ENCODE results near the gene LCN6. TPM values are rescaled to one million over a fixed set of nuclear protein-coding genes. Genes with fewer than 3 reads are reported as not detected.
A peak's percentile ranks its signal among the peaks of the same experiment; 100 is the strongest.
"Not testable (repeated sequence)": the region's sequence is repeated elsewhere in the genome, so short reads cannot be mapped to it uniquely, and the experiment has no call there.

The LCN6 gene
- total and polyA plus RNA-seq, 4 donors, result not detected

GRCh38 chr9:136714096-136714892, 34.0 kb downstream of the LCN6 start:
- Histone ChIP-seq H3K36me3 (ENCODE audit: control insufficient read depth, insufficient read depth, low read length) (peaks cover 57% of the 10 kb centered on the region), H3K4me3 (ENCODE audit: low read depth, low read length) (peak overlapping the region; percentile 62), H3K9me3 (ENCODE audit: control insufficient read depth, insufficient read depth, low read length) (no peaks in the 10 kb centered on the region), H3K27me3 (ENCODE audit: control insufficient read depth, insufficient read depth, low read length) (no peaks in the 10 kb centered on the region), H3K27ac (ENCODE audit: low read depth, low read length) (no peak overlapping the region), H3K4me1 (ENCODE audit: control insufficient read depth, insufficient read depth, low read length) (peaks cover 37% of the 10 kb centered on the region)
- no peak for DNase-seq (ENCODE audit: low read depth in 4 of 6, low spot score in 6 of 6)
- 78% methylated on average over 14 of the region's 17 CpGs for WGBS (ENCODE audit: insufficient coverage)

DNA sequence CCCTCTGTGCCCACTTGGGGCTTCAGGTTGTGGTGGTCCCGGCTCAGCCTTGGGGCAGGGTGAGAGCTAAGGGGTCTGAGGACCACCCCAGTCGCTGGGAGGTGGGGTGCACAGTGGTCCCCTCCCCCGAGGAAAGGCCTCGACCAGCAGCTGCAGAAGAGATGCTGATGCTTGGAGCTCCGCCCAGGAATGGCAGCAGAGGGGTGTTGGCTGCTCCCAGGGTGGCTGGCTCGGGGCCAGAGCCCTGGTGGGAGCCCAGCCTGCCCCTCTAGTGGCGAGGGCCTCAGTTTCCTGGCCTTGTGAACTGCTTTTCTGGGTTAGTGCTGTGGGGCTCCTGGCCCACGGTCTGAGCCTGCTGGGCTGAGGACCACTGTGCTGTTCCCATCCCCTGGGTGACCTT, 34.8 kb downstream of the LCN6 start:
- Histone ChIP-seq H3K27me3 (ENCODE audit: control insufficient read depth, insufficient read depth, low read length) (no peaks in the 10 kb centered on the region), H3K9me3 (ENCODE audit: control insufficient read depth, insufficient read depth, low read length) (no peaks in the 10 kb centered on the region), H3K4me3 (ENCODE audit: low read depth, low read length) (peak overlapping the region; percentile 62), H3K36me3 (ENCODE audit: control insufficient read depth, insufficient read depth, low read length) (peaks cover 50% of the 10 kb centered on the region), H3K4me1 (ENCODE audit: control insufficient read depth, insufficient read depth, low read length) (peaks cover 32% of the 10 kb centered on the region), H3K27ac (ENCODE audit: low read depth, low read length) (peak overlapping the region; percentile 25)
- WGBS (ENCODE audit: insufficient coverage), result 22% methylated on average over 8 of the region's 8 CpGs
- DNase-seq (ENCODE audit: low read depth in 4 of 6, low spot score in 6 of 6), result peak in 2 of 6 donors; percentile 32 to 72

DNA sequence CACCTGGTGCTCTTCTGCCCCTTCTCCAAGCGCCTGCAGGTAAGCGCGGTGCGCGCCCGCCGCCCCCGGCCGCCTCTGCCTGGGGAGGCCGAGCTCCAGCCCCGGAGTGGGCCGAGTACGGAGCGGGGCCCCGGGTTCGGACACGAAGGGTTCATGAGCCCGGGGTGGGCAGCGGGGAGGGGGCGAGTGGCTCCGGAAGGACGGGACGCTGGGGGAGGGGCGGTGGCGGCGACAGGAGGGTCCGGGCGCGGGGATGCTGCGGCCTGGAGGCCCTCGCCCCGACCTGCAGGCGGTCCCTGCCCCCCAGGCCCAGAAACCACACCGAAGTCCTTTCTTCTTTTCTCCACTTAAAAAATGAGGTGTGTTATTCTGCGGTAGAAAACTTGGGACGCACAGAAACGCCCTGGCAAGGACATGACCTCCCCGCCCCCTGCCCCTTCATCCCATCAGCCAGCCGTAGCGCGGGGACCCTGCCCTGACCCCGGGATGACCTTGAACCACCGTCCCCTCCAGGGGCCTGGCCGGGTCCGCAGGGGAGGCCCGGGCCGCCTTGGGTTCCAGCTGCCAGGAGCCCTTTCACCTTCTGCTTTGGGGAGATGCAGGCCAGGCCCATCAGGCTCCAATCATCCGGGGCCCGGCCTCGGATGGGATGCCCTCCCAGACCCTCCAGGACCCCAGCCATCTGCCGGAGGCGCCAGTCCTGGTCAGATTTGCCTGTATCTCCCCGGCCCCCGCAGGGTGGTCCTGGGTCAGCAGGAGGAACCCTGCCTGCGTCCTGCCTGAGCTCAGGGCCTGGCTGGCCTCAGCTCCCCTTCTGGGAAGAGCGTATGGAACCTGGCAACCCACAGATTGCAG, 35.4 kb downstream of the LCN6 start:
- Histone ChIP-seq H3K27ac (ENCODE audit: low read depth, low read length) (peak overlapping the region; percentile 25), H3K36me3 (ENCODE audit: control insufficient read depth, insufficient read depth, low read length) (peaks cover 44% of the 10 kb centered on the region), H3K9me3 (ENCODE audit: control insufficient read depth, insufficient read depth, low read length) (no peaks in the 10 kb centered on the region), H3K4me3 (ENCODE audit: low read depth, low read length) (peak overlapping the region; percentile 62), H3K27me3 (ENCODE audit: control insufficient read depth, insufficient read depth, low read length) (no peaks in the 10 kb centered on the region), H3K4me1 (ENCODE audit: control insufficient read depth, insufficient read depth, low read length) (peaks cover 32% of the 10 kb centered on the region)
- peak in 2 of 6 donors; percentile 13 to 44 for DNase-seq (ENCODE audit: low read depth in 4 of 6, low spot score in 6 of 6)
- 3% methylated on average over 46 of the region's 56 CpGs for WGBS (ENCODE audit: insufficient coverage)

DNA sequence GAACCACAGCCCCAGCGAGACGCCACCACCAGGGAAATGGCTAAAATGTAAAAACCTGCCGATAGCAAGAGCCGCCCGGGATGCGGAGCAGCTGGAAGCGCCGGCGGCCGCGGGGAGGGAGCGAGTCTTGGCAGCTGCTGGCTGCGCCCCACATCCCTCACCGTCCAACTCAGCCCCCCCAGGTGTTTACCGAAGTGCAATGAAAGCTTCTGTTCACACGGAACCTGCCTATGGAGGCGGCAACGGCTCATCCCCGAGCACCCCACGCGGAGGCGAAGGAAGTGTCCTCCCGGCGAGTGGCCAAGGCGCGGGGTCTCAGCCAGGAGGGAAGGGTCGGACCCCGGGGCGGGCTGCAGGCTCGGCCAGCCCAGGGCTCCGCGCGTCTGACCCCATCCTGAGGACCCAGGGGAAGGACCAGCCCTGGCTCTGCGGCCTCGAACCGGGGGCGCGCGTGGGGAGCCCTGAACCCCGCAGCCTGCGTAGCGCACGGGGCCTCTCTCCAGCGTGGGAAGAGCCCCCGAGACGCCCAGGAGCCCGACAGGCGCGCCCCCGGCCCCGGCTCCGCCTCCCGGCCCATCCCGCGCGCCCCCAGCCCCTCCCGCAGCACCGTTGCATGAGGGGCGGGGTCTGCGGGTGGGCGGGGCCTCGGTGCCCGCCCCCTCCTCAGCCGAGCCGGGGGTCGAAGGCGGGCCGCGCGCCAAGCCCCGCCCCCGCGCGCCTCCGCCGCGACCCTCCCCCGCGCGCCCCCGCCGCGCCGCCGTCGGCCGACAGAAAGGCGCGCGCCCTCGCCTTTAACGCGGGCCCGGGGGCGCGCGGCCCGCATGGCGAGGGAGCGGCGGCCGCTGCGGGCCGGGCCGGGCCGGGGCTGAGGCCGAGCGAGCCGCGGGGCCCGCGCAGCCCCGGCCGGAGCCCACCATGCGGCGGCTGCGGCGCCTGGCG, 36.3 kb downstream of the LCN6 start, which contains the start of gene DIPK1B:
Gene DIPK1B (plus strand): TSS at position 822 of the 939 bp plus-strand sequence. CDS start 94 bp downstream, at position 916.
- H3K4me1 ChIP-seq (ENCODE audit: control insufficient read depth, insufficient read depth, low read length), result peaks cover 32% of the 10 kb centered on the region
- peaks cover 35% of the 10 kb centered on the region for H3K36me3 ChIP-seq (ENCODE audit: control insufficient read depth, insufficient read depth, low read length)
- peak within 1 kb of the TSS; percentile 25 for H3K27ac ChIP-seq (ENCODE audit: low read depth, low read length)
- no peaks in the 10 kb centered on the region for H3K27me3 ChIP-seq (ENCODE audit: control insufficient read depth, insufficient read depth, low read length)
- H3K4me3 ChIP-seq (ENCODE audit: low read depth, low read length), result peak within 1 kb of the TSS; percentile 62
- DNase-seq (ENCODE audit: low read depth in 4 of 6, low spot score in 6 of 6), result peak in 4 of 6 donors; percentile 64 to 92 (median 86)
- H3K9me3 ChIP-seq (ENCODE audit: control insufficient read depth, insufficient read depth, low read length), result no peaks in the 10 kb centered on the region
- WGBS (ENCODE audit: insufficient coverage), result under 1% methylated on average over 116 of the region's 119 CpGs

DNA sequence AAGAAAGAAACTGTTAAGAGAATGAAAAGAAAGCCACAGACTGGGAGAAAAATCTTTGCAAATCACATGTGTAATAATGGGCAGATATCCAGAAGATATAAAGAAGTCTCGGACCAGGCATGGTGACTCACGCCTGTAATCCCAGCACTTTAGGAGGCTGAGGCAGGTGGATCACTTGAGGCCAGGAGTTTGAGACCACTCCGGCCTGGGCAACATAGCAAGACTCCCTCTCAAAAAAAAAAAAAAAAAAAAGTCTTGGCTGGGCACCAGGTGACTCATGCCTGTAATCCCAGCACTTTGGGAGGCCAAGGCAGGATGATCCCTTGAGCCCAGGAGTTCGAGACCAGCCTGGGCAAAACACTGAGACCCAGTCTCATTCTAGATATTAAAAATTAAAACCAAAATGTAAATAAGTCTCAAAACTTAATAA, 37.1 kb downstream of the LCN6 start:
- not testable (repeated sequence) for H3K27ac ChIP-seq (ENCODE audit: low read depth, low read length); H3K27me3 ChIP-seq (ENCODE audit: control insufficient read depth, insufficient read depth, low read length); H3K4me3 ChIP-seq (ENCODE audit: low read depth, low read length); DNase-seq (ENCODE audit: low read depth in 4 of 6, low spot score in 6 of 6); H3K9me3 ChIP-seq (ENCODE audit: control insufficient read depth, insufficient read depth, low read length)
- peaks cover 32% of the 10 kb centered on the region for H3K4me1 ChIP-seq (ENCODE audit: control insufficient read depth, insufficient read depth, low read length)
- H3K36me3 ChIP-seq (ENCODE audit: control insufficient read depth, insufficient read depth, low read length), result peaks cover 27% of the 10 kb centered on the region
- 80% methylated on average over 1 of the region's 4 CpGs for WGBS (ENCODE audit: insufficient coverage)

- WGBS (ENCODE audit: insufficient coverage), result 94% methylated on average over 7 of the region's 7 CpGs
- H3K36me3 ChIP-seq (ENCODE audit: control insufficient read depth, insufficient read depth, low read length), result peaks cover 20% of the 10 kb centered on the region
- no peak overlapping the region for H3K4me3 ChIP-seq (ENCODE audit: low read depth, low read length)
- no peaks in the 10 kb centered on the region for H3K9me3 ChIP-seq (ENCODE audit: control insufficient read depth, insufficient read depth, low read length)
- no peak for DNase-seq (ENCODE audit: low read depth in 4 of 6, low spot score in 6 of 6)
- no peak overlapping the region for H3K27ac ChIP-seq (ENCODE audit: low read depth, low read length)
- H3K4me1 ChIP-seq (ENCODE audit: control insufficient read depth, insufficient read depth, low read length), result peaks cover 32% of the 10 kb centered on the region
- H3K27me3 ChIP-seq (ENCODE audit: control insufficient read depth, insufficient read depth, low read length), result no peaks in the 10 kb centered on the region
These were observed 37.8 kb downstream of the LCN6 start for GRCh38 chr9:136710543-136710942.

GRCh38 chr9:136709454-136710109, 38.7 kb downstream of the LCN6 start:
- DNase-seq (ENCODE audit: low read depth in 4 of 6, low spot score in 6 of 6), result no peak
- no peak overlapping the region for H3K4me3 ChIP-seq (ENCODE audit: low read depth, low read length)
- peaks cover 25% of the 10 kb centered on the region for H3K4me1 ChIP-seq (ENCODE audit: control insufficient read depth, insufficient read depth, low read length)
- no peaks in the 10 kb centered on the region for H3K9me3 ChIP-seq (ENCODE audit: control insufficient read depth, insufficient read depth, low read length)
- peaks cover 12% of the 10 kb centered on the region for H3K36me3 ChIP-seq (ENCODE audit: control insufficient read depth, insufficient read depth, low read length)
- WGBS (ENCODE audit: insufficient coverage), result 88% methylated on average over 24 of the region's 24 CpGs
- H3K27me3 ChIP-seq (ENCODE audit: control insufficient read depth, insufficient read depth, low read length), result no peaks in the 10 kb centered on the region
- H3K27ac ChIP-seq (ENCODE audit: low read depth, low read length), result no peak overlapping the region

GRCh38 chr9:136707849-136708517, 40.3 kb downstream of the LCN6 start:
- H3K27ac ChIP-seq (ENCODE audit: low read depth, low read length), result no peak overlapping the region
- WGBS (ENCODE audit: insufficient coverage), result 72% methylated on average over 21 of the region's 22 CpGs

More at GRCh38 chr9:136707849-136708517, 40.3 kb downstream of the LCN6 start:
- Histone ChIP-seq H3K4me3 (ENCODE audit: low read depth, low read length) (no peak overlapping the region), H3K4me1 (ENCODE audit: control insufficient read depth, insufficient read depth, low read length) (peaks cover 9% of the 10 kb centered on the region), H3K36me3 (ENCODE audit: control insufficient read depth, insufficient read depth, low read length) (no peaks in the 10 kb centered on the region), H3K9me3 (ENCODE audit: control insufficient read depth, insufficient read depth, low read length) (no peaks in the 10 kb centered on the region), H3K27me3 (ENCODE audit: control insufficient read depth, insufficient read depth, low read length) (no peaks in the 10 kb centered on the region)
- no peak for DNase-seq (ENCODE audit: low read depth in 4 of 6, low spot score in 6 of 6)
